ENCODE measurements around the gene LTK.

GRCh38 chr15:41546851-41547786, 33.5 kb upstream of the LTK start:
- TF ChIP-seq CTCF (conservative IDR thresholded peaks at IDR 0.05; ENCODE audit: low read depth, low read length) = no peak
- no peak for TF ChIP-seq EZH2 (IDR thresholded peaks at IDR 0.05; ENCODE audit: borderline replicate concordance, low read depth, low read length, poor library complexity, severe bottlenecking)
